Neuronal stem cell (in vitro differentiated cells): ENCODE data around the gene RELL2.

Experiments
- DNase-seq: peaks from one replicate; pipeline ENCODE4 v3.0.0-alpha.2; 2013; ENCODE audit warnings: low spot score
- H2AFZ ChIP-seq: one replicate; pipeline ENCODE4 v1.6.1; 2013; ENCODE audit warnings: mild to moderate bottlenecking, low read length, inconsistent platforms
- H2AK5ac ChIP-seq: 2 replicates; pipeline ENCODE4 v1.6.1; 2013; ENCODE audit warnings: low read depth, mild to moderate bottlenecking, inconsistent platforms, low read length, moderate library complexity, mixed read lengths
- H2BK120ac ChIP-seq: 2 replicates; pipeline ENCODE4 v1.6.1; 2013; ENCODE audit warnings: low read depth, mild to moderate bottlenecking, inconsistent platforms, low read length, moderate library complexity, mixed read lengths
- H2BK12ac ChIP-seq: one replicate; pipeline ENCODE4 v1.6.1; 2013; ENCODE audit warnings: low read length, inconsistent platforms
- H2BK15ac ChIP-seq: 2 replicates; pipeline ENCODE4 v1.6.1; 2013; ENCODE audit warnings: mild to moderate bottlenecking, low read length, inconsistent platforms, mixed read lengths
- H2BK5ac ChIP-seq: one replicate; pipeline ENCODE4 v1.6.1; 2013; ENCODE audit warnings: inconsistent platforms, mild to moderate bottlenecking, low read length, moderate library complexity
- H3K14ac ChIP-seq: one replicate; pipeline ENCODE4 v1.6.1; 2013; ENCODE audit warnings: low read length, inconsistent platforms
- H3K18ac ChIP-seq: 2 replicates; pipeline ENCODE4 v1.6.1; 2013; ENCODE audit warnings: low read length, inconsistent platforms
- H3K23ac ChIP-seq: 2 replicates; pipeline ENCODE4 v1.6.1; 2013; ENCODE audit warnings: low read depth, mild to moderate bottlenecking, mixed read lengths, low read length, inconsistent platforms; ENCODE audit not compliant: poor library complexity
- H3K27ac ChIP-seq: replicated peaks from 3 replicates; pipeline ENCODE4 v1.5.1; 2013; ENCODE audit warnings: low read length, inconsistent platforms
- H3K27me3 ChIP-seq, 3 experiments: 2 replicates each; pipeline ENCODE4 v1.6.1; 2013; ENCODE audit warnings: low read length in 3 of 3, mild to moderate bottlenecking in 2 of 3, inconsistent platforms in 1 of 3, low read depth in 1 of 3, mixed read lengths in 1 of 3, moderate library complexity in 1 of 3; ENCODE audit not compliant: control insufficient read depth in 3 of 3, insufficient read depth in 3 of 3
- H3K36me3 ChIP-seq, 2 donors: replicated peaks in 1 of 2; 2 replicates each; pipeline ENCODE4 v1.6.1; 2013; ENCODE audit warnings: low read length in 2 of 2; ENCODE audit not compliant: control insufficient read depth in 2 of 2, insufficient read depth in 2 of 2
- H3K4ac ChIP-seq: 2 replicates; pipeline ENCODE4 v1.6.1; 2013; ENCODE audit warnings: inconsistent platforms, mild to moderate bottlenecking, low read length, moderate library complexity
- H3K4me1 ChIP-seq, 2 donors: 1 replicate in 1 of 2; 2 replicates in 1 of 2; pipeline ENCODE4 v1.6.1; 2013; ENCODE audit warnings: low read length in 2 of 2, low read depth in 1 of 2; ENCODE audit not compliant: control insufficient read depth in 2 of 2, insufficient read depth in 1 of 2
- H3K4me2 ChIP-seq: one replicate; pipeline ENCODE4 v1.6.1; 2013; ENCODE audit warnings: mild to moderate bottlenecking, low read length, inconsistent platforms; ENCODE audit not compliant: insufficient read depth, poor library complexity, severe bottlenecking
- H3K4me3 ChIP-seq, 2 donors: 2 replicates each; pipeline ENCODE4 v1.5.1; 2013; ENCODE audit warnings: low read length in 2 of 2, mild to moderate bottlenecking in 2 of 2, inconsistent platforms in 1 of 2, moderate library complexity in 1 of 2
- H3K79me1 ChIP-seq: one replicate; pipeline ENCODE4 v1.6.1; 2013; ENCODE audit warnings: low read depth, mild to moderate bottlenecking, inconsistent platforms, low read length, moderate library complexity
- H3K9ac ChIP-seq: one replicate; pipeline ENCODE4 v1.6.1; 2013; ENCODE audit warnings: mild to moderate bottlenecking, low read depth, low read length, inconsistent platforms; ENCODE audit not compliant: poor library complexity
- H3K9me3 ChIP-seq, 2 donors: replicated peaks in 1 of 2; 2 replicates each; pipeline versions ENCODE3 to v1.6.1; 2013; ENCODE audit warnings: low read length in 2 of 2, mild to moderate bottlenecking in 2 of 2, inconsistent platforms in 1 of 2, low read depth in 1 of 2, mixed read lengths in 1 of 2, moderate library complexity in 1 of 2; ENCODE audit not compliant: control insufficient read depth in 2 of 2, insufficient read depth in 1 of 2
- H4K8ac ChIP-seq: one replicate; pipeline ENCODE4 v1.6.1; 2013; ENCODE audit warnings: low read depth, mild to moderate bottlenecking, inconsistent platforms, low read length, moderate library complexity
- H4K91ac ChIP-seq: one replicate; pipeline ENCODE4 v1.6.1; 2013; ENCODE audit warnings: low read length, low read depth, mild to moderate bottlenecking, inconsistent platforms; ENCODE audit not compliant: poor library complexity
- WGBS, 2 donors: extraction: QIAGEN DNeasy Blood & Tissue Kit; methylation state at CpG; one replicate each; pipeline ENCODE4 v1.1.7; 2013; ENCODE audit warnings: missing lambda C conversion rate in 2 of 2, mixed read lengths in 1 of 2; ENCODE audit not compliant: insufficient read length in 2 of 2, insufficient replicate concordance in 1 of 2; ENCODE audit errors: extremely low coverage in 2 of 2; 5-methylcytosine and 5-hydroxymethylcytosine counted together

RELL2 gene

GRCh38 chr5:141646026-141646425 lies 9.2 kb downstream of the RELL2 start:
- Histone ChIP-seq H3K23ac (no peak overlapping the region), H3K9me3 (no peaks in the 10 kb centered on the region), H3K4me2 (no peak overlapping the region), H2BK15ac (no peak overlapping the region), H2BK120ac (no peak overlapping the region), H3K4ac (no peak overlapping the region), H2BK12ac (no peak overlapping the region), H3K4me3 (no peak overlapping the region), H3K36me3 (peaks cover 0 to 16% of the 10 kb centered on the region in 2 donors), H3K79me1 (no peaks in the 10 kb centered on the region), H3K14ac (no peak overlapping the region), H4K8ac (no peak overlapping the region), H3K27ac (no peak overlapping the region), H4K91ac (no peak overlapping the region), H2BK5ac (no peak overlapping the region), H3K4me1 (peaks cover 0 to 5% of the 10 kb centered on the region in 2 donors), H2AK5ac (no peak overlapping the region), H2AFZ (no peak overlapping the region), H3K18ac (no peak overlapping the region), H3K27me3 (no peaks in the 10 kb centered on the region), H3K9ac (no peak overlapping the region)
- DNase-seq = no peak
- no CpG with 5 or more reads among the region's 6 CpGs for WGBS, 2 donors

- Histone ChIP-seq H2BK15ac (no peak overlapping the region), H3K4ac (no peak overlapping the region), H3K18ac (no peak overlapping the region), H3K4me3 (no peak overlapping the region), H3K27me3 (no peaks in the 10 kb centered on the region), H2BK120ac (no peak overlapping the region), H4K8ac (no peak overlapping the region), H2BK12ac (no peak overlapping the region), H4K91ac (no peak overlapping the region), H3K23ac (no peak overlapping the region), H3K4me2 (no peak overlapping the region), H3K4me1 (peaks cover 3 to 5% of the 10 kb centered on the region in 2 donors), H2AFZ (no peak overlapping the region), H3K14ac (no peak overlapping the region), H2AK5ac (no peak overlapping the region), H3K36me3 (peaks cover 0 to 12% of the 10 kb centered on the region in 2 donors), H3K27ac (no peak overlapping the region), H3K9ac (no peak overlapping the region), H3K79me1 (no peaks in the 10 kb centered on the region), H2BK5ac (no peak overlapping the region), H3K9me3 (no peaks in the 10 kb centered on the region)
- no CpG with 5 or more reads among the region's 5 CpGs for WGBS, 2 donors
- no peak for DNase-seq
Observed at GRCh38 chr5:141647242-141647641, 10.4 kb downstream of the RELL2 start.

GRCh38 chr5:141647851-141648250 lies 11.1 kb downstream of the RELL2 start:
- no peak overlapping the region for H2BK12ac ChIP-seq
- WGBS, 2 donors = no CpG with 5 or more reads among the region's 3 CpGs

GRCh38 chr5:141649056-141649688 lies 12.4 kb downstream of the RELL2 start:
- H3K18ac ChIP-seq = no peak overlapping the region
- H3K14ac ChIP-seq = no peak overlapping the region
- H2BK12ac ChIP-seq = no peak overlapping the region
- no peak overlapping the region for H2BK15ac ChIP-seq
- no peak overlapping the region for H4K91ac ChIP-seq
- peak overlapping the region; percentile 39 for H2AK5ac ChIP-seq
- no peak overlapping the region for H3K27ac ChIP-seq
- H3K23ac ChIP-seq = peak overlapping the region; percentile 59
- H2BK5ac ChIP-seq = no peak overlapping the region
- H2AFZ ChIP-seq = no peak overlapping the region
- no peak for DNase-seq
- no CpG with 5 or more reads among the region's 17 CpGs for WGBS, 2 donors
- peaks cover 3 to 13% of the 10 kb centered on the region in 2 donors for H3K36me3 ChIP-seq
- peaks cover 3 to 5% of the 10 kb centered on the region in 2 donors for H3K4me1 ChIP-seq
- H3K27me3 ChIP-seq = no peaks in the 10 kb centered on the region
- H4K8ac ChIP-seq = no peak overlapping the region
- H3K4ac ChIP-seq = no peak overlapping the region
- H3K9me3 ChIP-seq = no peaks in the 10 kb centered on the region
- no peak overlapping the region for H3K4me3 ChIP-seq
- peak overlapping the region; percentile 46 for H3K9ac ChIP-seq
- no peaks in the 10 kb centered on the region for H3K79me1 ChIP-seq
- H2BK120ac ChIP-seq = no peak overlapping the region
- H3K4me2 ChIP-seq = no peak overlapping the region

More at GRCh38 chr5:141647851-141648250, 11.1 kb downstream of the RELL2 start:
- no peak overlapping the region for H4K91ac ChIP-seq
- no peak overlapping the region for H3K4me3 ChIP-seq
- no peak overlapping the region for H2AFZ ChIP-seq
- no peaks in the 10 kb centered on the region for H3K9me3 ChIP-seq
- H3K23ac ChIP-seq = no peak overlapping the region
- no peaks in the 10 kb centered on the region for H3K79me1 ChIP-seq
- no peak overlapping the region for H3K14ac ChIP-seq
- H2BK120ac ChIP-seq = no peak overlapping the region
- no peak overlapping the region for H3K4ac ChIP-seq
- no peak overlapping the region for H2BK5ac ChIP-seq
- H3K4me2 ChIP-seq = no peak overlapping the region
- H3K18ac ChIP-seq = no peak overlapping the region
- H3K9ac ChIP-seq = no peak overlapping the region
- H3K4me1 ChIP-seq = peaks cover 3 to 5% of the 10 kb centered on the region in 2 donors
- H4K8ac ChIP-seq = no peak overlapping the region
- no peaks in the 10 kb centered on the region for H3K27me3 ChIP-seq
- H2AK5ac ChIP-seq = no peak overlapping the region
- no peak overlapping the region for H2BK15ac ChIP-seq
- H3K36me3 ChIP-seq = peaks cover 0 to 8% of the 10 kb centered on the region in 2 donors
- H3K27ac ChIP-seq = no peak overlapping the region
- DNase-seq = no peak
